Measurements from ENCODE around the gene STRIT1.

Gene STRIT1

GRCh38 chr3:155293516-155293915, at the start of gene STRIT1:
Gene STRIT1, minus strand, starts transcription at chr3:155293683.
- no peak for DNase-seq

- no peak for DNase-seq
These were observed 48.9 kb upstream of the STRIT1 start for GRCh38 chr3:155342344-155342743.

GRCh38 chr3:155339052-155339451, 45.6 kb upstream of the STRIT1 start:
- no peak for DNase-seq

- no peak for DNase-seq
These were observed 42.4 kb upstream of the STRIT1 start for GRCh38 chr3:155335724-155336354.

- no peak for DNase-seq
These were observed 41.6 kb upstream of the STRIT1 start for GRCh38 chr3:155334914-155335723.

- DNase-seq, result no peak
These were observed 40.9 kb upstream of the STRIT1 start for GRCh38 chr3:155334215-155334913.

GRCh38 chr3:155332716-155333115, 39.2 kb upstream of the STRIT1 start:
- DNase-seq, result no peak

GRCh38 chr3:155331078-155331477, 37.6 kb upstream of the STRIT1 start:
- no peak for DNase-seq

GRCh38 chr3:155330370-155330769, 36.9 kb upstream of the STRIT1 start:
- DNase-seq, result no peak

- DNase-seq, result no peak
These were observed 36.1 kb upstream of the STRIT1 start for GRCh38 chr3:155329513-155330048.

GRCh38 chr3:155327871-155328270, 34.4 kb upstream of the STRIT1 start:
- no peak for DNase-seq

- DNase-seq, result no peak
These were observed 33.9 kb upstream of the STRIT1 start for GRCh38 chr3:155327430-155327829.

- no peak for DNase-seq
These were observed 33.4 kb upstream of the STRIT1 start for GRCh38 chr3:155326901-155327300.

- DNase-seq, result no peak
These were observed 32.8 kb upstream of the STRIT1 start for GRCh38 chr3:155326244-155326643.

GRCh38 chr3:155325263-155325835, 31.9 kb upstream of the STRIT1 start:
- DNase-seq, result no peak

- peak; percentile 42 to 59 for DNase-seq
These were observed 29.7 kb upstream of the STRIT1 start for GRCh38 chr3:155323063-155323666.

- no peak for DNase-seq
These were observed 27.9 kb upstream of the STRIT1 start for GRCh38 chr3:155321418-155321817.

GRCh38 chr3:155320934-155321333, 27.5 kb upstream of the STRIT1 start:
- DNase-seq, result no peak

- DNase-seq, result no peak
These were observed 25.3 kb upstream of the STRIT1 start for GRCh38 chr3:155318740-155319139.

- DNase-seq, result no peak
These were observed 23.7 kb upstream of the STRIT1 start for GRCh38 chr3:155317211-155317610.

- no peak for DNase-seq
These were observed 22.9 kb upstream of the STRIT1 start for GRCh38 chr3:155316426-155316825.

- DNase-seq, result no peak
These were observed 20.4 kb upstream of the STRIT1 start for GRCh38 chr3:155313916-155314315.

GRCh38 chr3:155313300-155313699, 19.8 kb upstream of the STRIT1 start:
- DNase-seq, result no peak
